Kidney (tissue), 14 donors: ENCODE data around the gene SCARB2. TPM values are rescaled to one million over a fixed set of nuclear protein-coding genes. Genes with fewer than 3 reads are reported as not detected.

ENCODE experiments used
- DNase-seq, 5 donors: peaks; one replicate each; pipeline ENCODE4 v3.0.0-alpha.2; 2013 to 2020
- FAIRE-seq: peaks from 2 replicates; lab custom pipeline; 2012; peaks lifted over from hg19 to GRCh38; lab: Jason Lieb, UNC
- H3K27ac ChIP-seq, 2 donors: one replicate each; pipeline ENCODE4 v1.7.0; 2013; ENCODE audit warnings: low read depth in 2 of 2, low read length in 2 of 2, inconsistent platforms in 1 of 2
- H3K27me3 ChIP-seq: one replicate; pipeline ENCODE4 v1.7.1; 2013; ENCODE audit warnings: low read length, inconsistent platforms; ENCODE audit not compliant: control insufficient read depth, insufficient read depth
- H3K36me3 ChIP-seq, 3 donors: one replicate each; pipeline versions ENCODE4 v1.7.0 to v1.7.1; 2013; ENCODE audit warnings: low read length in 3 of 3, control low read depth in 1 of 3, inconsistent platforms in 1 of 3; ENCODE audit not compliant: insufficient read depth in 3 of 3, control insufficient read depth in 2 of 3
- H3K4me1 ChIP-seq, 3 donors: one replicate each; pipeline versions ENCODE4 v1.7.0 to v1.7.1; 2013; ENCODE audit warnings: low read length in 3 of 3, inconsistent platforms in 1 of 3, low read depth in 1 of 3; ENCODE audit not compliant: control insufficient read depth in 2 of 3, insufficient read depth in 2 of 3
- H3K4me3 ChIP-seq, 3 donors: one replicate each; pipeline versions ENCODE4 v1.7.0 to v1.8.1; 2013; ENCODE audit warnings: low read length in 3 of 3, control low read depth in 1 of 3, inconsistent platforms in 1 of 3
- H3K9ac ChIP-seq, 3 donors: one replicate each; pipeline versions ENCODE4 v1.7.0 to v1.7.1; 2013; ENCODE audit warnings: low read length in 3 of 3, control low read depth in 1 of 3, inconsistent platforms in 1 of 3
- H3K9me3 ChIP-seq, 3 donors: one replicate each; pipeline versions ENCODE4 v1.7.0 to v1.7.1; 2013; ENCODE audit warnings: low read length in 3 of 3, control low read depth in 1 of 3, inconsistent platforms in 1 of 3; ENCODE audit not compliant: control insufficient read depth in 2 of 3, insufficient read depth in 1 of 3
- intact Hi-C: fragments of 100-400 bp; cut with DNase I; formaldehyde crosslinking; loops from one replicate; pipeline ENCODE4 v1.11.1; 2022
- polyA plus RNA-seq: library from polyadenylated mRNA; stranded (reverse); fragments of 350-450 nt; fragmentation: Illumina TruSeq; extraction: RNeasy Lipid Tissue Mini Kit (QIAGEN cat#74804); gene quantifications from one replicate; pipeline ENCODE4 v1.2.3, GENCODE V29; 2014; ENCODE audit warnings: low read depth, low replicate concordance; ENCODE audit not compliant: insufficient read depth
- total RNA-seq: library from RNA; stranded (reverse); fragmentation: NEBNext Ultra II Directional; extraction: Animal tissue kit (Norgen Biotek cat#: 25700); gene quantifications from one replicate; pipeline ENCODE4 v1.2.1, GENCODE V29; 2021
- TF ChIP-seq, protein P1 (sequence below): IDR thresholded peaks from 3 replicates; pipeline ENCODE4 v1.5.1; 2012; ENCODE audit warnings: mild to moderate bottlenecking, moderate library complexity, borderline replicate concordance; ENCODE audit not compliant: insufficient read depth; ENCODE audit errors: extremely low read depth
- donor health status: control.
- donor health status: control.
- donor health status: control.
- donor health status: control.
- donor health status: control.
- donor health status: DM: yes; HTN: yes; CAD: no.
- donor health status: Normal renal cell carcinoma (clear cell type).

The SCARB2 gene
- total and polyA plus RNA-seq, 2 donors from 2014 or later: 75.5 to 151 TPM

DNA sequence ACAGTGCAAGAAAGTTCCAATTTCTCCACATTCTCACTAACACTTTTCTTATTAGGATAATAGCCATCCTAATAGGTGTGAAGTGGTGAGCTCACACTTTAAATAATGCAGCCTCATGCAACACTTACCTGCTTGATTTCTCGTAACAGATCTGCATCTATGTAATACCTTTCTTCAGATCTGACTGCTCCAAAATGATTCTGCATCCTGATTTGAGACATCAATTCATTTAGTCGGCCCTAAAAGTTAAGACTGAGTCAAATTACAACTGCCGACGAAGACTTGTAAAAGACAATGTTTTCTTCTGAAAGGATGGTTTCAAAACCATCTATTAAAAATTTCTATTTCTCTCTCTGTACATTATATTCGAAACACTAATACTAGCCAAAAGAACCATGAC, 96.1 kb downstream of the SCARB2 start:
- FAIRE-seq (no peak), DNase-seq (no peak)
- peaks cover 9 to 24% (median 14%) of the 10 kb centered on the region in 3 donors for H3K36me3 ChIP-seq
- H3K9ac ChIP-seq: no peak overlapping the region
- TF ChIP-seq, protein P1, sequence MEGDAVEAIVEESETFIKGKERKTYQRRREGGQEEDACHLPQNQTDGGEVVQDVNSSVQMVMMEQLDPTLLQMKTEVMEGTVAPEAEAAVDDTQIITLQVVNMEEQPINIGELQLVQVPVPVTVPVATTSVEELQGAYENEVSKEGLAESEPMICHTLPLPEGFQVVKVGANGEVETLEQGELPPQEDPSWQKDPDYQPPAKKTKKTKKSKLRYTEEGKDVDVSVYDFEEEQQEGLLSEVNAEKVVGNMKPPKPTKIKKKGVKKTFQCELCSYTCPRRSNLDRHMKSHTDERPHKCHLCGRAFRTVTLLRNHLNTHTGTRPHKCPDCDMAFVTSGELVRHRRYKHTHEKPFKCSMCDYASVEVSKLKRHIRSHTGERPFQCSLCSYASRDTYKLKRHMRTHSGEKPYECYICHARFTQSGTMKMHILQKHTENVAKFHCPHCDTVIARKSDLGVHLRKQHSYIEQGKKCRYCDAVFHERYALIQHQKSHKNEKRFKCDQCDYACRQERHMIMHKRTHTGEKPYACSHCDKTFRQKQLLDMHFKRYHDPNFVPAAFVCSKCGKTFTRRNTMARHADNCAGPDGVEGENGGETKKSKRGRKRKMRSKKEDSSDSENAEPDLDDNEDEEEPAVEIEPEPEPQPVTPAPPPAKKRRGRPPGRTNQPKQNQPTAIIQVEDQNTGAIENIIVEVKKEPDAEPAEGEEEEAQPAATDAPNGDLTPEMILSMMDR: no peak
- intact Hi-C loops: no loop called here
- H3K4me1 ChIP-seq: no peaks in the 10 kb centered on the region
- no peak overlapping the region for H3K27ac ChIP-seq
- no peaks in the 10 kb centered on the region for H3K9me3 ChIP-seq
- no peak overlapping the region for H3K4me3 ChIP-seq
- H3K27me3 ChIP-seq: no peaks in the 10 kb centered on the region

DNA sequence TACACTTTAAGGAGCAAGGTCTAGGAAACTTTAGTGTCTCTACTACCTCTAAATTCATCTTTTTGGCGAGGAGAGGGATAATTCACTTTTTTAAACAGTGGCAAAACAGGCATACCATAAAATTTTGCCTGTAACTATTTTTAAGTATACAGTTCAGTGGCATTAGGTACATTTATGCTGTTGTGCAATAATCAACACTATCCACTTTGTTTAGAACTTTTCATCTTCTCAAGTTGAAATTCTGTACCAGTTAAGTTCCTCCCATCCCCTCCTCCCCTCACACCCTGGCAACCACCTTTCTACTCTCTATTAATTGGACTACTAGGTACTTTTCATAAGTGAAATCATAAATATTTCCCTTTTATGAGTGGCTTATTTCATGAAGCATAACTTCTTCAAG, 96.8 kb downstream of the SCARB2 start:
- Histone ChIP-seq H3K27ac (no peak overlapping the region), H3K9me3 (no peaks in the 10 kb centered on the region), H3K9ac (no peak overlapping the region), H3K4me3 (no peak overlapping the region), H3K27me3 (no peaks in the 10 kb centered on the region), H3K4me1 (no peaks in the 10 kb centered on the region), H3K36me3 (peaks cover 9 to 22% (median 16%) of the 10 kb centered on the region in 3 donors)
- intact Hi-C loops: no loop called here
- no peak for DNase-seq
- TF ChIP-seq, protein P1: no peak
- FAIRE-seq: no peak

Other genes starting within 250 kb of the SCARB2 start
- 40.7 TPM for gene SDAD1, start 222.9 kb downstream of the SCARB2 start, total RNA-seq
- 17.1 TPM for gene SDAD1, start 222.9 kb downstream of the SCARB2 start, polyA plus RNA-seq
- 1.4 TPM for gene CXCL9, start 206.3 kb downstream of the SCARB2 start, total RNA-seq
- 1.2 TPM for gene CXCL9, start 206.3 kb downstream of the SCARB2 start, polyA plus RNA-seq
- 1.4 TPM for gene CXCL10, start 190.3 kb downstream of the SCARB2 start, total RNA-seq
- gene CXCL10, start 190.3 kb downstream of the SCARB2 start, polyA plus RNA-seq: 1.3 TPM
- not detected for gene CXCL11, start 177.8 kb downstream of the SCARB2 start, total RNA-seq
- not detected for gene CXCL11, start 177.8 kb downstream of the SCARB2 start, polyA plus RNA-seq
- not detected for gene ART3, start 139.1 kb downstream of the SCARB2 start, total RNA-seq
- not detected for gene ART3, start 139.1 kb downstream of the SCARB2 start, polyA plus RNA-seq
- gene NUP54, start 65.4 kb downstream of the SCARB2 start, total RNA-seq: 40.8 TPM
- 15.6 TPM for gene NUP54, start 65.4 kb downstream of the SCARB2 start, polyA plus RNA-seq
- 10.4 TPM for gene FAM47E, start 37.9 kb upstream of the SCARB2 start, total RNA-seq
- 15.0 TPM for gene FAM47E, start 37.9 kb upstream of the SCARB2 start, polyA plus RNA-seq
- 4.5 TPM for gene STBD1, start 92.9 kb upstream of the SCARB2 start, total RNA-seq
- 1.3 TPM for gene STBD1, start 92.9 kb upstream of the SCARB2 start, polyA plus RNA-seq
- gene CCDC158, start 207.3 kb upstream of the SCARB2 start, total RNA-seq: 1.0 TPM
- gene CCDC158, start 207.3 kb upstream of the SCARB2 start, polyA plus RNA-seq: 0.24 TPM
- gene SHROOM3, start 221.4 kb upstream of the SCARB2 start, total RNA-seq: 67.3 TPM
- gene SHROOM3, start 221.4 kb upstream of the SCARB2 start, polyA plus RNA-seq: 5.5 TPM